ENCODE data around the gene ACADVL.
A peak's percentile ranks its signal among the peaks of the same experiment; 100 is the strongest.

ACADVL gene

GRCh38 chr17:7205561-7205960, 14.2 kb upstream of the ACADVL start:
- no peak for DNase-seq (ENCODE audit: low read depth)
- no peak for TF ChIP-seq CTCF (conservative IDR thresholded peaks at IDR 0.05; ENCODE audit: low read depth, low read length)
- peak overlapping the region; percentile 73 for H3K4me3 ChIP-seq (ENCODE audit: low read length)

- no peak overlapping the region for H3K4me3 ChIP-seq (ENCODE audit: low read length)
- TF ChIP-seq CTCF (conservative IDR thresholded peaks at IDR 0.05; ENCODE audit: low read depth, low read length), result no peak
- no peak for DNase-seq (ENCODE audit: low read depth)
Observed at GRCh38 chr17:7207120-7208001, 12.4 kb upstream of the ACADVL start.

GRCh38 chr17:7208027-7208571, 11.6 kb upstream of the ACADVL start:
- H3K4me3 ChIP-seq (ENCODE audit: low read length), result peak overlapping the region; percentile 4
- DNase-seq (ENCODE audit: low read depth), result no peak
- no peak for TF ChIP-seq CTCF (conservative IDR thresholded peaks at IDR 0.05; ENCODE audit: low read depth, low read length)

GRCh38 chr17:7208754-7209460, 10.8 kb upstream of the ACADVL start:
- DNase-seq (ENCODE audit: low read depth), result no peak
- no peak for TF ChIP-seq CTCF (conservative IDR thresholded peaks at IDR 0.05; ENCODE audit: low read depth, low read length)
- no peak overlapping the region for H3K4me3 ChIP-seq (ENCODE audit: low read length)

- DNase-seq (ENCODE audit: low read depth), result no peak
- H3K4me3 ChIP-seq (ENCODE audit: low read length), result peak overlapping the region; percentile 40
- no peak for TF ChIP-seq CTCF (conservative IDR thresholded peaks at IDR 0.05; ENCODE audit: low read depth, low read length)
Observed at GRCh38 chr17:7211491-7212273, 8.1 kb upstream of the ACADVL start.

GRCh38 chr17:7213895-7214299, 5.8 kb upstream of the ACADVL start:
- peak; percentile 52 for DNase-seq (ENCODE audit: low read depth)
- peak overlapping the region; percentile 54 for H3K4me3 ChIP-seq (ENCODE audit: low read length)
- TF ChIP-seq CTCF (conservative IDR thresholded peaks at IDR 0.05; ENCODE audit: low read depth, low read length), result peak; percentile 70
